Omental fat pad (tissue), 4 donors: ENCODE data around the gene SPATS2. TPM values are rescaled to one million over a fixed set of nuclear protein-coding genes. Genes with fewer than 3 reads are reported as not detected.
"Not testable (repeated sequence)": the region's sequence is repeated elsewhere in the genome, so short reads cannot be mapped to it uniquely, and the experiment has no call there.

Experiments
- ATAC-seq: fragments of 150-250 bp; one replicate; pipeline ENCODE4 v1.9.1; 2016; ENCODE audit warnings: mild to moderate bottlenecking, moderate library complexity; ENCODE audit not compliant: low FRiP score
- DNase-seq: peaks from one replicate; pipeline ENCODE4 v3.0.0-alpha.2; 2019; ENCODE audit warnings: low spot score
- total RNA-seq, 4 donors: library from RNA; depleted of rRNA; stranded (reverse); fragments of >200 nt; gene quantifications; one replicate each; pipeline ENCODE4 v1.1.0, GENCODE V29; 2016
- TF ChIP-seq, protein P1 (sequence below), 3 donors: fragments of 450-650 bp; IDR thresholded peaks; one replicate each; pipeline ENCODE4 v1.5.1; 2016 to 2017; ENCODE audit warnings: antibody characterized with exemption in 3 of 3, mild to moderate bottlenecking in 3 of 3, moderate library complexity in 2 of 3

The SPATS2 gene
- total RNA-seq, 4 donors from 2014 or later: 8.0 to 16.2 (median 9.7) TPM

DNA sequence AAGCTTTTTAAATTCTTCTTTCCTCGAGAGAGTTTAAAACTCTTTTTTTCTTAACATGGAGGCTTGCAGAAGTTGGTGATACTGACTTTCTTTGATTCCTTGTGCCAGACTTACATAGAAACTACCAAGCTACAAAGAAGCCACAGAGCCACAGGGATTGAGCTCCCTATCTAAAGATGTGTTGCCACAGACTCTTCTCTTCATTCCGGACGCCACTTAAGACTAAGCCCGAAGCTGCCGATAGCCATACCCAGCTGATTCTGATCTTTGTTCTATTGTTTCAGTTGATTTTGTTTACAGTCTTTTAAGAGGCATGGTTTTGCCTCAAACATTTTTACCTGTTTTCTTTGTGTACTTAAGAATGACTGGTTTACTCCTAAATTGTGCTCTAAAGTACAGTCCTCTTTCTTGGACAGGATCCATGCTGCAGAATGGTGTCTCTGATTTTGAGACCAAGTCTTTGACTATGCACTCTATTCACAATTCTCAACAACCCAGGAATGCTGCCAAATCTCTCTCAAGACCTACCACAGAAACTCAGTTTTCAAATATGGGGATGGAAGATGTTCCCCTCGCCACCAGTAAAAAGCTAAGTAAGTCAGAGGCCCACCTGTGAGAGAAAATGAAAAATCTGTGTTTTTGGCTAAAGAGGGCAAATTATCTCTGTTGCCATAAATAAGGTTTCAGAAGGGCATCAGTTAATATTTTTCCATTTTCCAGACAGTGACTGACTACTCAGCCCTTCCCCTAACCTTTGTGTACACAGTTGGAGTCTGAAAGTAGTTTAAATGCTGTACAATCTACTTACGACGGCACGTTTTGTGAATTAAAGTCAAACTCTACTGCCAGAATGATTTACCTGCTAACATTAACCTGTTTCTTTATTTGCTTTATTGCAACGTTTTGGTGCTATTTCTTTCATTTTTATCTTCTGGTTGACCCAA, 129.4 kb downstream of the SPATS2 start:
- no peak for DNase-seq
- ATAC-seq: no peak
- TF ChIP-seq, protein P1, sequence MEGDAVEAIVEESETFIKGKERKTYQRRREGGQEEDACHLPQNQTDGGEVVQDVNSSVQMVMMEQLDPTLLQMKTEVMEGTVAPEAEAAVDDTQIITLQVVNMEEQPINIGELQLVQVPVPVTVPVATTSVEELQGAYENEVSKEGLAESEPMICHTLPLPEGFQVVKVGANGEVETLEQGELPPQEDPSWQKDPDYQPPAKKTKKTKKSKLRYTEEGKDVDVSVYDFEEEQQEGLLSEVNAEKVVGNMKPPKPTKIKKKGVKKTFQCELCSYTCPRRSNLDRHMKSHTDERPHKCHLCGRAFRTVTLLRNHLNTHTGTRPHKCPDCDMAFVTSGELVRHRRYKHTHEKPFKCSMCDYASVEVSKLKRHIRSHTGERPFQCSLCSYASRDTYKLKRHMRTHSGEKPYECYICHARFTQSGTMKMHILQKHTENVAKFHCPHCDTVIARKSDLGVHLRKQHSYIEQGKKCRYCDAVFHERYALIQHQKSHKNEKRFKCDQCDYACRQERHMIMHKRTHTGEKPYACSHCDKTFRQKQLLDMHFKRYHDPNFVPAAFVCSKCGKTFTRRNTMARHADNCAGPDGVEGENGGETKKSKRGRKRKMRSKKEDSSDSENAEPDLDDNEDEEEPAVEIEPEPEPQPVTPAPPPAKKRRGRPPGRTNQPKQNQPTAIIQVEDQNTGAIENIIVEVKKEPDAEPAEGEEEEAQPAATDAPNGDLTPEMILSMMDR (IDR thresholded peaks at IDR 0.05): no peak

DNA sequence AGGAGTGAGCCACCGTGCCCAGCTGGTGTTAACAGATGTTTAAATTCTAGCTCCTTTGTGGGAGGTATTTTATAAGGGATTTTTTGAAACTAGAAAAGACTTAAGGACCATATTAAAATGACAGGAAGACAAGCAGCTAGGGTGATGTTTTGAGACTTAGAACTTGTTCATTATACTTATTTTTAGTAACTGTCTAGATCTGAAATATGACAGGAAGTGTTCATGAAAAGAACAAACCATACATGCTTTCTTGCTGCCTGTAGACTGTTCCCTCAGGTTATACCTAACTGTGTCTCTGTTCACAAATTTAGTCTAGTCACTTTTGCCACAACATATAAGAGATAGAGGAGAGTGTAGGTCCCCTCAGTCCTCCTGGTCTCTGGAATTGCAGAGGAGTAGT, 134.6 kb downstream of the SPATS2 start:
- TF ChIP-seq, protein P1 (IDR thresholded peaks at IDR 0.05): no peak
- no peak for ATAC-seq

DNA sequence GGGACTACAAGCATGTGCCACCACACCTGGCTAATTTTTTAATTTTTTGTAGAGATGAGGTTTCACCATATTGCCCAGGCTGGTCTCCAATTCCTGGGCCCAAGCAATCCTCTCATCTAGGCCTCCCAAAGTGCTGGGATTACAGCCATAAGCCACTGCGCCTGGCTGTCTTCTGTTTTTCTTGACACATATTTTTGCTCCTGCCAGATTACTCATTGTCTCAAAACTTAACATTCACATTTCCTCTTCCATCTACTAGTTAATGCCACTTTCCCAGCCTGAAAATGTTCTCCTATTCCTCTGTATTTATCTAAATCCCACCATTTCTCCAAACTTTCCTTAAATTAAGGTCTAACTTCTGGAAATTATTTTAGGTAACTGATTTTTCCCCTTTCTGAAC, 135.3 kb downstream of the SPATS2 start:
- TF ChIP-seq, protein P1 (IDR thresholded peaks at IDR 0.05): no peak
- ATAC-seq (no peak), DNase-seq (no peak)

More for the DNA sequence above, 134.6 kb downstream of the SPATS2 start:
- DNase-seq: no peak

DNA sequence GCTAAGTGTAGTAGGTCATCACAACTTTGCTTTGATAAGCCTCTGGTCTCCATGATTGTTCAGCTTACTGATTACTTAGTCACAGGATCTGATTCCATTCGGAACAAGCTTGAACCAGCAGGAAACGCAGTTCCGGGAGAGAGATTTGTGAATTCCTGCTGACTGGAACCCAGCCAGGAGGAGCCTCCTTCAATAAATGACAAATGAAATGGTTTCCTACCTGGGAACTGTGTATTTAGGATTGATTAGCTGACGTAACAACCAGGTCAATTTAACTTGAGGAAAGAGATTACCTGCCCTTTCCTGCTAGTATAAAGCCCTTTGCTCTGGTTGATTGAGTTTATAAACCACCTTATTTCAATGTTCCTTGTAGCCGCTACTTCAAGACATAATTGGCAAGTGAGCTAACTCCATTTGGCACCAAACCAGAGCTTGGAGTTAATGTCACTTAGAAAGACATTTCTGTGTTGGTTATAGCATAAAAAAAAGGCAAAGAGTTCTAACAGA, 136.5 kb downstream of the SPATS2 start:
- ATAC-seq: no peak
- TF ChIP-seq, protein P1 (IDR thresholded peaks at IDR 0.05): no peak
- DNase-seq: no peak

DNA sequence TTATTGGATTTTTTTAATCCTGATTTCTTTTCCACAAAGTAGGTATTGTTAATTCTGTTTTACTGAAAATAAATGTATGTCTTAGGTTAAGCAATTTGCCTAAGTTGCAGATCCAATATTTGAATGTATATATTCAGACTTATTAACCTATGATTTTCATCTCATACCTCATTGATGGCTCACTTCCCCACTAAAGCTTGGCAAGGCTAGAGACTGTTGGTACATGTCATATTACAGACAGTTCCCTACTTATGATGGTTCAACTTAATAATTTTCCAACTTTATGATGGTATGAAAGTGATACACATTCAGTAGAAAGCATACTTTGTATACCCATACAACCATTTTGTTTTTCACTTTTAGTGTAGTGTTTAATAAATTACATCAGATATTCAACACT, 138.4 kb downstream of the SPATS2 start:
- TF ChIP-seq, protein P1 (IDR thresholded peaks at IDR 0.05): no peak
- DNase-seq (no peak), ATAC-seq (no peak)

DNA sequence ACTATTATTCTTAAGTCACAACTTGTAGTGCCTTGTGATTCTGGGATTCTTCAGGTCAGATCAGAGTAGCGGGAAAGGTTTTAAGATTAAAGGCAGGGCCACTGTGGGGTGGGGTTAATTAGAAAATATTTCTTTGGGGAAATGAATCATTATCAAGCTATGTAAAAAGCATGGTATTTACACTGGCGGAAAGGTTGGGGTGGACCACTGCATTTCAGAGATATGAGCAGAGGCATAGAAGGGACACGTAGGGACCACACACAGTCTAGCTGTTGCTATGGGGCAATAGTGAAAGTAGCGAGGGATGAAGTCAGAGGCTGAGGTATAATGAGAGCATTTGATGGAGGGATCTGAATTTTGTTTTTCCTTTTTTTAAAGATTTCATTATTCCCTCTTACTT, 139.9 kb downstream of the SPATS2 start:
- DNase-seq: no peak
- TF ChIP-seq, protein P1 (IDR thresholded peaks at IDR 0.05): no peak
- ATAC-seq: no peak

DNA sequence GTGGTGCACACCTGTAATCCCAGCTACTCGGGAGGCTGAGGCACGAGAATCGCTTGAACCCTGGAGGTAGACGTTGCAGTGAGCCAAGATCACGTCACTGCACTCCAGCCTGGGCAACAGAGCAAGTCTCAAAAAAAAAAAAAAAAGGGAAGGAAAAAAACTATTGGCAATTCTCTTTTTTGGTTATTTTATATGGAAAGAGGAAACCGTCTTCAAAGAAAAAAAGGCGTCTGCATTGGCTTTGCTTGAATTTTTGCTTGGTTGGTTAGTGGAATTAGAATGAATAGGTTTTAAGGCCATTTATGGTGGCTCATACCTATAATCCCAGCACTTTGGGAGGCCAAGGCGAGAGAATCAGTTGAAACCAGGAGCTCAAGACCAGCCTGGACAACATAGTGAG, 142.4 kb downstream of the SPATS2 start:
- not testable (repeated sequence) for DNase-seq, ATAC-seq
